NT2/D1 (cell line): ENCODE results near the gene LTBP2.

Source experiments
- YY1 ChIP-seq: IDR thresholded peaks from 2 replicates; pipeline ENCODE4 v1.6.1; 2011; ENCODE audit not compliant: insufficient read length, insufficient read depth
- ZNF274 ChIP-seq: IDR thresholded peaks from 2 replicates; pipeline ENCODE4 v1.6.1; 2011; ENCODE audit warnings: mild to moderate bottlenecking, low read depth, low read length

- TF ChIP-seq YY1 (no peak), ZNF274 (no peak)
Observed at GRCh38 chr14:74515891-74516412, 96.1 kb downstream of the LTBP2 start.
